Mucosa of descending colon (tissue), 3 donors: ENCODE results near the gene AQP6. TPM values are rescaled to one million over a fixed set of nuclear protein-coding genes. Genes with fewer than 3 reads are reported as not detected.
"Not testable (repeated sequence)": the region's sequence is repeated elsewhere in the genome, so short reads cannot be mapped to it uniquely, and the experiment has no call there.

Source experiments
- ATAC-seq: fragments of 200-7000 bp; cut with Tn5 transposase; one replicate; pipeline ENCODE4 v1.9.1; 2020; ENCODE audit warnings: mild to moderate bottlenecking, moderate library complexity
- DNase-seq, 3 donors: peaks; one replicate each; pipeline ENCODE4 v3.0.0-alpha.2; 2020
- H3K36me3 ChIP-seq: fragments of 200-600 bp; one replicate; pipeline ENCODE4 v1.8.0; 2021; ENCODE audit warnings: low read depth, mild to moderate bottlenecking
- H3K4me1 ChIP-seq: fragments of 200-600 bp; one replicate; pipeline ENCODE4 v1.8.0; 2021; ENCODE audit warnings: low read depth, mild to moderate bottlenecking
- H3K4me3 ChIP-seq: fragments of 200-600 bp; one replicate; pipeline ENCODE4 v1.8.0; 2021; ENCODE audit warnings: mild to moderate bottlenecking
- H3K9me3 ChIP-seq: fragments of 200-600 bp; one replicate; pipeline ENCODE4 v1.8.0; 2021; ENCODE audit warnings: mild to moderate bottlenecking
- intact Hi-C, 2 donors: fragments of 100-400 bp; cut with DNase I in 1 of 2; cut with micrococcal nuclease in 1 of 2; formaldehyde crosslinking; loops; one replicate each; pipeline versions ENCODE4 v1.11.0 to v1.11.1; 2022; cut with DNase I, micrococcal nuclease
- total RNA-seq, 3 donors: library from RNA; stranded (reverse); fragmentation: NEBNext Ultra II Directional in 2 of 3; extraction: Animal tissue kit (Norgen Biotek cat#: 25700) in 2 of 3; gene quantifications; one replicate each; pipeline versions ENCODE4 v1.2.1 to v1.2.4, GENCODE V29; 2021 to 2023
- TF ChIP-seq, protein P1 (sequence below): fragments of 200-600 bp; IDR thresholded peaks from one replicate; pipeline ENCODE4 v1.8.0; 2022; ENCODE audit warnings: antibody characterized with exemption, mild to moderate bottlenecking
- donor health status: DM: no; HTN: no; CAD: no; lungs with moderate emphysema.
- donor health status: DM: no; HTN: no; CAD: no.
- donor health status: DM: no; HTN: yes; CAD: no.

The AQP6 gene
- total RNA-seq, 3 donors from 2014 or later: 0.54 TPM; not detected in 2

DNA sequence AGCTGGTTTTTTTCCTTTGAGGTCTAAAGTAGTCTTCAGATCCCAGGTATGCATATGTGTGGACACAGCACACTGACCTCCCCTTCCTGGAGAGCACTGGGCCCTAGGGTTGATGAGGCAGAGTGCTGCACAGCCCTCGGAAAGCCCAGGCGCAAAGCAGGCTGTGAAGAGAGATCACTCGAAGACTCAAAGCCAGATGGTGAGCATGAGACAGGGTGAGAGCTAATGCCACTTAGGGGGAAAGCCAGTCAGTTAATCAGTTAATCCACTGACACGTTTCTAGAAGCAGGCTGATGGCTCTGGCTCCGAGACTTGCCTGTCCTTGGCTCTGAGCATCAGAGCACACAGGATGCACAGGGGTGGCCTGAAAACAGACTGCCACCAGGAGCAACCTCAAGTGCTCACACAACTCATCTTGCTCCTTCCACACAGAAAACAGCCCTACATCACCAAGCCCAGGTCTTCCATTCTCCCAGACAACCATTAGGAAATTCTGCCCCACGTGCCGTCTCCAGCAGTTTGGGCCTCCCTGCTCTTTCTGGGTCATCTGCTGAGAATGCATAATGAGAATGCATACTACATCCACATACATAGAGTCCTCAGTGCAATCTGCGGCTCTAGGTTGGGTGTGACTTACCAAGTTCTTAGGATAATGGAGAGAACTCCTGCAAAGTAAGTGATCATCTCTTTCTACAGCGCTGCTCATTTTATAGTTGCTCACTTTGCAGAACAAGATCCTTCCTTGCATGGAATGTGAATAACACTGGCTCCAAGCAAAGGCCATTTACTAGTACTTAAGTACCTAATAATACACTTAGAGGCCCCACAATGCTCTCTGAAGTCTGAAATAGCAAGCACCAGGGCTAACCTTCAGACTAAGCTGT, 12.0 kb downstream of the AQP6 start:
- DNase-seq (no peak), ATAC-seq (peak; percentile 15)
- intact Hi-C loops: no loop called here
- TF ChIP-seq, protein P1, sequence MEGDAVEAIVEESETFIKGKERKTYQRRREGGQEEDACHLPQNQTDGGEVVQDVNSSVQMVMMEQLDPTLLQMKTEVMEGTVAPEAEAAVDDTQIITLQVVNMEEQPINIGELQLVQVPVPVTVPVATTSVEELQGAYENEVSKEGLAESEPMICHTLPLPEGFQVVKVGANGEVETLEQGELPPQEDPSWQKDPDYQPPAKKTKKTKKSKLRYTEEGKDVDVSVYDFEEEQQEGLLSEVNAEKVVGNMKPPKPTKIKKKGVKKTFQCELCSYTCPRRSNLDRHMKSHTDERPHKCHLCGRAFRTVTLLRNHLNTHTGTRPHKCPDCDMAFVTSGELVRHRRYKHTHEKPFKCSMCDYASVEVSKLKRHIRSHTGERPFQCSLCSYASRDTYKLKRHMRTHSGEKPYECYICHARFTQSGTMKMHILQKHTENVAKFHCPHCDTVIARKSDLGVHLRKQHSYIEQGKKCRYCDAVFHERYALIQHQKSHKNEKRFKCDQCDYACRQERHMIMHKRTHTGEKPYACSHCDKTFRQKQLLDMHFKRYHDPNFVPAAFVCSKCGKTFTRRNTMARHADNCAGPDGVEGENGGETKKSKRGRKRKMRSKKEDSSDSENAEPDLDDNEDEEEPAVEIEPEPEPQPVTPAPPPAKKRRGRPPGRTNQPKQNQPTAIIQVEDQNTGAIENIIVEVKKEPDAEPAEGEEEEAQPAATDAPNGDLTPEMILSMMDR: no peak
- Histone ChIP-seq H3K4me3 (no peak overlapping the region), H3K4me1 (no peaks in the 10 kb centered on the region), H3K36me3 (no peaks in the 10 kb centered on the region), H3K9me3 (no peaks in the 10 kb centered on the region)

DNA sequence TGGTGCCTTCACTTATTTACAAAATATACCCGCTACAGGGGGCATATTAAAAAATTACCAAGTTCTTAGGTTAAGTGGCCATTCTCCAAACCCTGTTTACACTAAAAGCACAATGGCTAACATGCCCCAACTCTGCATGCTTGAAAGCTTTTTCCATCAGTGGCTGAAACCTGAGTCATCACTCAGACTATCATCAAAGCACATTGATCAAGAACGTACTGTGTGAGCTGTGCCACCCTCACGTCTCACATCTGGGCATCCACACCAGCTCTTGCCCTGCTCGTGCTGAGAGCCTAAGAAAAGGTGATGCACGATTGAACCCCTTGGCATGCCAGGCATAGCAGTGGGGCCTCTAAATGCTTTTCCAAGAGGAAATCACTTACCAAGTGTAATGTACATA, 13.2 kb downstream of the AQP6 start:
- Histone ChIP-seq H3K4me3 (no peak overlapping the region), H3K36me3 (no peaks in the 10 kb centered on the region), H3K9me3 (no peaks in the 10 kb centered on the region), H3K4me1 (no peaks in the 10 kb centered on the region)
- no peak for DNase-seq
- ATAC-seq: no peak
- TF ChIP-seq, protein P1: no peak
- intact Hi-C loops: no loop called here

DNA sequence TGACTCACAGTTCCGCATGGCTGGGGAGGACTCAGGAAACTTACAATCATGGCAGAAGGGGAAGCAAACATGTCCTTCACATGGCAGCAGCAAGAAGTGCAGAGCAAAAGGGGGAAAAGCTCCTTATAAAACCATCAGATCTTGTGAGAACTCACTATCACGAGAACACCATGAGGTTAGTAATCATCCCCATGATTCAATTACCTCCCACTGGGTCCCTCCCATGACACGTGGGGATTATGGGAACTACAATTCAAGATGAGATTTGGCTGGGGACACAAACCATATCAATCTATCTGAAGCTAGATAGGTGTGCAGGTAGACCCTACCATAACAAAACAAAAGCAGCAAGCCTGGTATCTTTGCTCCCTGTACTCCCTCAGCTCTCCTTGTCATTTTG, 13.7 kb downstream of the AQP6 start:
- H3K4me3 ChIP-seq, intact Hi-C loops, DNase-seq, ATAC-seq, H3K4me1 ChIP-seq, H3K9me3 ChIP-seq, H3K36me3 ChIP-seq: not testable (repeated sequence)

DNA sequence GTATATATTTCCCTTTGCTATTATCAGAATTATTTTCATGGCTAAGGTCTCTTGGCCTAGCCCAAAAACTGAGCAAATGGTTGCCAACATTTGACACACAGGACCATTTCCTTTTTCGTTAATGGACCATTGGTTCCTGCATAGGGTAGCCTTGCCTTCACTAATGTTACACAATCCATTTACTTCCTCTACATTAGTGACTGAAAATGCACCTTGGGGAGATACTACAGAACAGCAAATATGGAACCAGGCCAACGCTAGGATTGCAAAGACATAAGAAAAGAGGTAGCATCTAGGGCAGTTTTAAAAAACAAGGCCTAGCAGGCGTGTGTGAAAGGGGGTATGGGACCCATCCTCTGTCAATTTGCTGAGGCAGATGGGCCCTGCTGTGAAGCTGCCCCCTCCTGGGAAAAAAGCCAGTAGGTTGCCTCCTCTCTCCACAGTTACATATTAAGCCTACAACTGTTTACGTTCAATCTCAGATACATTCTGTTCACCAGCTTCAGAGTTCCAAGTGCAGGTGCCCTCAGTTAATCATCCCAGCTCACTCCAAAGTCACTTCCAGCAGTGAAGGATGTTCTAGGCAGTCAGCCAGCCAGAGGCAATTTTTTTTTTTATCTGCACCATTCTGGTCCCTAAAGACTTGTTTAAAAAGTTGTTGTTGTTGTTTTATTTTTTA, 15.0 kb downstream of the AQP6 start:
- no peaks in the 10 kb centered on the region for H3K4me1 ChIP-seq
- H3K36me3 ChIP-seq: no peaks in the 10 kb centered on the region
- peak; percentile 33 for ATAC-seq
- intact Hi-C loops: no loop called here
- H3K9me3 ChIP-seq: no peaks in the 10 kb centered on the region
- TF ChIP-seq, protein P1: no peak
- H3K4me3 ChIP-seq: no peak overlapping the region
- no peak for DNase-seq

DNA sequence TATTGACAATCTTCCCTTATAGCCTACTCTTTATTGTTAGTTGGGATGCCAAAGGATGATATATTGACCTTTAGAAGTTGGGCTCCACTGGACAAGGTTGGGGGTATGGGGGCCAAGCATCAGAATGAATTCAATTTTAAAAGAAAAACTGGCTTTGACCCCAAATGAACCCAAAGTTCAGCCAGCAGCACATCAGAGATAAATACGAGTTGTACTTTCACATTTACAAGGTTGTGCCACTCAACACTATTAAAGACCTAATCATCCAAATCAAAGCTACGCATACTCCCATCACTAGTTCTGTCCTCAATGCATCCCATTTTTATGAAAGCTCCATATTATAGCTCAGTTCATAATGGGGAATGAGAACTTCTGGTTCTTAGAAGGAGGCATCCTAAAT, 16.7 kb downstream of the AQP6 start:
- H3K9me3 ChIP-seq, H3K4me3 ChIP-seq, DNase-seq, ATAC-seq, intact Hi-C loops, H3K4me1 ChIP-seq, H3K36me3 ChIP-seq: not testable (repeated sequence)

DNA sequence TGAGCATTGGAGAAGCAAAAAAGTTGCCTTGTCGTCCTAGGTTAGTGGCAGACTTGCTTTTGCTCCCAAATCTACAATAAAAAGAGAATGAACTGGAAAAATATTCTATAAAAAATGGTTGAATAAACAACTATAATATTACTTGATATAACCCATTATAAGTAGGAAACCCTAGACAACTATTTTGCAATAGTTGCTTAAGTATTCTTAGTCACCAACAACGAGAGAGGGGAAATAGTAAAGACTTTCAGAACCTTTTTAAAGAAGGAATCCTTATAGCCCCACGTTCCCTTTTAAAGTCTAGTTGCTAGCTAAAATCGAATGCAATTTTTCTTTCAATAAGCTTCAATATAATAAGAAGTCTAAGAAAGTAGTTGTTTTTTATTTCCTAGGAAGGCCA, 17.5 kb downstream of the AQP6 start:
- DNase-seq (no peak), ATAC-seq (no peak)
- no peaks in the 10 kb centered on the region for H3K4me1 ChIP-seq
- H3K9me3 ChIP-seq: no peaks in the 10 kb centered on the region
- no peaks in the 10 kb centered on the region for H3K36me3 ChIP-seq
- intact Hi-C loops: no loop called here
- TF ChIP-seq, protein P1: no peak
- no peak overlapping the region for H3K4me3 ChIP-seq
